H9 (cell line): ENCODE measurements around the gene H6PD. TPM values are rescaled to one million over a fixed set of nuclear protein-coding genes. Genes with fewer than 3 reads are reported as not detected.

Source experiments
- DNase-seq: peaks from one replicate; pipeline ENCODE4 v3.0.0-alpha.2; 2017
- H2AFZ ChIP-seq: one replicate; pipeline ENCODE4 v1.6.1; 2013; ENCODE audit warnings: mild to moderate bottlenecking, low read length, control low read depth, moderate library complexity
- H2AK5ac ChIP-seq: 2 replicates; pipeline ENCODE4 v1.6.1; 2013; ENCODE audit warnings: low read length, control low read depth, mixed read lengths; ENCODE audit not compliant: insufficient read length
- H2BK120ac ChIP-seq: one replicate; pipeline ENCODE4 v1.6.1; 2013; ENCODE audit warnings: low read depth, mild to moderate bottlenecking, low read length, control low read depth, inconsistent platforms; ENCODE audit not compliant: poor library complexity, severe bottlenecking
- H2BK12ac ChIP-seq: 2 replicates; pipeline ENCODE4 v1.6.1; 2013; ENCODE audit warnings: low read length, control low read depth, mixed read lengths, low read depth; ENCODE audit not compliant: insufficient read length
- H2BK15ac ChIP-seq: 2 replicates; pipeline ENCODE4 v1.6.1; 2013; ENCODE audit warnings: low read depth, low read length, control low read depth
- H2BK20ac ChIP-seq: one replicate; pipeline ENCODE4 v1.6.1; 2013; ENCODE audit warnings: low read depth, mild to moderate bottlenecking, low read length, control low read depth, inconsistent platforms; ENCODE audit not compliant: poor library complexity, severe bottlenecking
- H2BK5ac ChIP-seq: 2 replicates; pipeline ENCODE4 v1.6.1; 2013; ENCODE audit warnings: low read length, control low read depth, mixed read lengths; ENCODE audit not compliant: insufficient read length
- H3K14ac ChIP-seq: 2 replicates; pipeline ENCODE4 v1.6.1; 2013; ENCODE audit warnings: low read length, control low read depth; ENCODE audit not compliant: insufficient read depth
- H3K18ac ChIP-seq: 2 replicates; pipeline ENCODE4 v1.6.1; 2013; ENCODE audit warnings: low read depth, mild to moderate bottlenecking, mixed read lengths, low read length, control low read depth; ENCODE audit not compliant: insufficient read length
- H3K23ac ChIP-seq: 2 replicates; pipeline ENCODE4 v1.6.1; 2013; ENCODE audit warnings: low read length, control low read depth, mixed read lengths, low read depth; ENCODE audit not compliant: insufficient read length
- H3K23me2 ChIP-seq: 2 replicates; pipeline ENCODE4 v1.6.1; 2013; ENCODE audit warnings: low read depth, mild to moderate bottlenecking, mixed read lengths, low read length, control low read depth; ENCODE audit not compliant: insufficient read length, poor library complexity, severe bottlenecking
- H3K27ac ChIP-seq: 2 replicates; pipeline ENCODE4 v1.5.1; 2013; ENCODE audit warnings: low read length, control low read depth, mixed read lengths, low read depth; ENCODE audit not compliant: insufficient read length
- H3K27me3 ChIP-seq: 2 replicates; pipeline ENCODE4 v1.6.1; 2013; ENCODE audit warnings: low read length, control low read depth, inconsistent platforms; ENCODE audit not compliant: insufficient read depth
- H3K4ac ChIP-seq: 2 replicates; pipeline ENCODE4 v1.6.1; 2013; ENCODE audit warnings: low read depth, mild to moderate bottlenecking, control low read depth, inconsistent platforms, low read length, moderate library complexity
- H3K4me1 ChIP-seq: 2 replicates; pipeline ENCODE4 v1.6.1; 2013; ENCODE audit warnings: low read length, control low read depth, inconsistent platforms; ENCODE audit not compliant: insufficient read depth
- H3K4me2 ChIP-seq: 2 replicates; pipeline ENCODE4 v1.6.1; 2013; ENCODE audit warnings: low read length, control low read depth, mixed read lengths; ENCODE audit not compliant: insufficient read length, insufficient read depth
- H3K56ac ChIP-seq: 2 replicates; pipeline ENCODE4 v1.6.1; 2013; ENCODE audit warnings: low read depth, mild to moderate bottlenecking, mixed read lengths, low read length, control low read depth; ENCODE audit not compliant: insufficient read length
- H3K79me1 ChIP-seq: 2 replicates; pipeline ENCODE4 v1.6.1; 2013; ENCODE audit warnings: low read depth, mild to moderate bottlenecking, moderate library complexity, low read length, control low read depth, inconsistent platforms; ENCODE audit not compliant: insufficient read depth, poor library complexity, severe bottlenecking
- H3K79me2 ChIP-seq: 2 replicates; pipeline ENCODE4 v1.6.1; 2013; ENCODE audit warnings: low read length, control low read depth, inconsistent platforms; ENCODE audit not compliant: insufficient read depth
- H3K9ac ChIP-seq: 2 replicates; pipeline ENCODE4 v1.6.1; 2013; ENCODE audit warnings: low read length, control low read depth, mixed read lengths; ENCODE audit not compliant: insufficient read length; ENCODE audit errors: extremely low read depth
- H3K9me3 ChIP-seq: one replicate; pipeline ENCODE4 v1.6.1; 2013; ENCODE audit warnings: low read depth, low read length, inconsistent platforms; ENCODE audit not compliant: control insufficient read depth
- H3T11ph ChIP-seq: one replicate; pipeline ENCODE4 v1.6.1; 2013; ENCODE audit warnings: mild to moderate bottlenecking, low read length, control low read depth, inconsistent platforms
- H4K20me1 ChIP-seq: one replicate; pipeline ENCODE4 v1.6.1; 2013; ENCODE audit not compliant: control insufficient read depth, insufficient read length, insufficient read depth
- H4K5ac ChIP-seq: 2 replicates; pipeline ENCODE4 v1.6.1; 2013; ENCODE audit warnings: low read depth, mild to moderate bottlenecking, mixed read lengths, low read length, control low read depth; ENCODE audit not compliant: insufficient read length
- H4K8ac ChIP-seq: replicated peaks from 2 replicates; pipeline ENCODE4 v1.6.1; 2013; ENCODE audit warnings: low read length, control low read depth, mixed read lengths, low read depth; ENCODE audit not compliant: insufficient read length
- H4K91ac ChIP-seq: 2 replicates; pipeline ENCODE4 v1.6.1; 2013; ENCODE audit warnings: low read depth, mild to moderate bottlenecking, moderate library complexity, mixed read lengths, low read length, control low read depth; ENCODE audit not compliant: insufficient read length
- H3K27ac Mint-ChIP-seq, 3 experiments: 2 replicates in 2 of 3; 3 replicates in 1 of 3; pipeline ENCODE4 v1.8.0; 2020 to 2021; ENCODE audit warnings: mixed read lengths in 3 of 3, mild to moderate bottlenecking in 1 of 3, moderate library complexity in 1 of 3
- H3K27me3 Mint-ChIP-seq: 2 replicates; pipeline ENCODE4 v1.8.0; 2021; ENCODE audit warnings: low read depth, mild to moderate bottlenecking, moderate library complexity, mixed read lengths
- H3K36me3 Mint-ChIP-seq, 3 experiments: 2 replicates in 2 of 3; 3 replicates in 1 of 3; pipeline ENCODE4 v1.8.0; 2020 to 2021; ENCODE audit warnings: low read depth in 3 of 3, mixed read lengths in 3 of 3; ENCODE audit not compliant: insufficient read depth in 1 of 3
- H3K4me1 Mint-ChIP-seq, 2 experiments: 2 replicates each; pipeline ENCODE4 v1.8.0; 2020; ENCODE audit warnings: mixed read lengths in 2 of 2
- H3K4me3 Mint-ChIP-seq, 2 experiments: 2 replicates in 1 of 2; 3 replicates in 1 of 2; pipeline ENCODE4 v1.8.0; 2020 to 2021; ENCODE audit warnings: mild to moderate bottlenecking in 2 of 2, mixed read lengths in 2 of 2, moderate library complexity in 1 of 2
- H3K9me3 Mint-ChIP-seq, 2 experiments: 2 replicates in 1 of 2; 3 replicates in 1 of 2; pipeline ENCODE4 v1.8.0; 2020; ENCODE audit warnings: mild to moderate bottlenecking in 2 of 2, mixed read lengths in 2 of 2, moderate library complexity in 1 of 2
- WGBS: extraction: QIAGEN DNeasy Blood & Tissue Kit; methylation state at CpG from one replicate; pipeline ENCODE4 v1.1.7; 2013; ENCODE audit warnings: missing lambda C conversion rate, low lambda C conversion rate, mixed read lengths; ENCODE audit not compliant: insufficient read length; ENCODE audit errors: extremely low coverage; 5-methylcytosine and 5-hydroxymethylcytosine counted together
- total RNA-seq: library from RNA; stranded (reverse); gene quantifications from 2 replicates; pipeline ENCODE4 v1.2.1, GENCODE V29; 2021
- TF ChIP-seq, protein P1 (sequence below): fragments of 200-600 bp; sonication (generic); conservative IDR thresholded peaks from 3 replicates; pipeline ENCODE4 v1.8.0; 2021; ENCODE audit warnings: antibody characterized with exemption, mild to moderate bottlenecking

The H6PD gene
- total RNA-seq, 1 experiment from 2014 or later: 7.9 TPM

DNA sequence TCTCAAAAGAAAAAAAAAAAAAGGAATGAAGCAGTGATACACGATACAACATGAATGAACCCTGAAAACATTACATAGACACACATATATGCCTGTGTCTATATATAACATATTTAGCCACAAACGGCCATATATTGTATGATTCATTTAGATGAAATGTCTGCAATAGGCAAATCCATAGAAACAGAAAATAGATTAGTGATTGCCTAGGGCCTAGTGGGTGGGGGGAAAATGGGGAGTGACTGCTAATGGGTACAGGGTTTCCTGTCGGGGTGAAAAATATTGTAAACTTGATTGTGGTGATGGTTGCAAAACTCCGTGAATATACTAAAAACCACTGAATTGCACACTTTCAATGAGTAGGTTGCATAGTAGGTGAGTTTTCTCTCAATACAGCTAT is 6.0 kb upstream of the H6PD start:
- TF ChIP-seq, protein P1, sequence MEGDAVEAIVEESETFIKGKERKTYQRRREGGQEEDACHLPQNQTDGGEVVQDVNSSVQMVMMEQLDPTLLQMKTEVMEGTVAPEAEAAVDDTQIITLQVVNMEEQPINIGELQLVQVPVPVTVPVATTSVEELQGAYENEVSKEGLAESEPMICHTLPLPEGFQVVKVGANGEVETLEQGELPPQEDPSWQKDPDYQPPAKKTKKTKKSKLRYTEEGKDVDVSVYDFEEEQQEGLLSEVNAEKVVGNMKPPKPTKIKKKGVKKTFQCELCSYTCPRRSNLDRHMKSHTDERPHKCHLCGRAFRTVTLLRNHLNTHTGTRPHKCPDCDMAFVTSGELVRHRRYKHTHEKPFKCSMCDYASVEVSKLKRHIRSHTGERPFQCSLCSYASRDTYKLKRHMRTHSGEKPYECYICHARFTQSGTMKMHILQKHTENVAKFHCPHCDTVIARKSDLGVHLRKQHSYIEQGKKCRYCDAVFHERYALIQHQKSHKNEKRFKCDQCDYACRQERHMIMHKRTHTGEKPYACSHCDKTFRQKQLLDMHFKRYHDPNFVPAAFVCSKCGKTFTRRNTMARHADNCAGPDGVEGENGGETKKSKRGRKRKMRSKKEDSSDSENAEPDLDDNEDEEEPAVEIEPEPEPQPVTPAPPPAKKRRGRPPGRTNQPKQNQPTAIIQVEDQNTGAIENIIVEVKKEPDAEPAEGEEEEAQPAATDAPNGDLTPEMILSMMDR: no peak
- H3K27ac Mint-ChIP-seq: 0 out of 7 replicates have a peak overlapping the region, but pooled peaks of 1 of the 3 experiments have one; percentile 40
- Histone ChIP-seq H3K14ac (no peak overlapping the region), H2AFZ (no peak overlapping the region), H2AK5ac (no peak overlapping the region), H2BK120ac (no peak overlapping the region), H3K79me2 (no peaks in the 10 kb centered on the region), H3K23ac (no peak overlapping the region), H4K8ac (no peak overlapping the region), H3K23me2 (no peaks in the 10 kb centered on the region), H4K20me1 (no peaks in the 10 kb centered on the region), H2BK12ac (no peak overlapping the region), H3K4me1 (peaks cover 3% of the 10 kb centered on the region; the same call in 1 of the 2 replicates), H2BK5ac (no peak overlapping the region), H3T11ph (no peak overlapping the region), H3K79me1 (no peaks in the 10 kb centered on the region), H3K4me2 (no peak overlapping the region), H3K27ac (no peak overlapping the region), H3K27me3 (no peaks in the 10 kb centered on the region), H3K4ac (no peak overlapping the region), H2BK15ac (no peak overlapping the region), H3K56ac (no peak overlapping the region), H3K9ac (no peak overlapping the region), H3K18ac (no peak overlapping the region), H2BK20ac (no peak overlapping the region), H4K5ac (no peak overlapping the region), H3K9me3 (no peaks in the 10 kb centered on the region), H4K91ac (no peak overlapping the region)
- DNase-seq: no peak
- H3K4me1 Mint-ChIP-seq: peaks cover 16 to 20% of the 10 kb centered on the region in 2 experiments
- peaks cover 3 to 5% of the 10 kb centered on the region in 2 experiments; a peak in 3 of 5 replicates for H3K9me3 Mint-ChIP-seq
- H3K36me3 Mint-ChIP-seq: no peaks in the 10 kb centered on the region
- WGBS: no CpG with 5 or more reads among the region's 4 CpGs
- H3K27me3 Mint-ChIP-seq: peaks cover 19% of the 10 kb centered on the region
- no peak overlapping the region for H3K4me3 Mint-ChIP-seq
